T-helper 9 cell (primary cell): ENCODE results near the gene ALDH1L1.

Experiments
- DNase-seq: peaks from one replicate; pipeline ENCODE4 v3.0.0-alpha.2; 2020

The ALDH1L1 gene

GRCh38 chr3:126132751-126133511, 47.5 kb downstream of the ALDH1L1 start:
- DNase-seq: no peak

- DNase-seq: no peak
Measured at GRCh38 chr3:126131881-126132750, 48.3 kb downstream of the ALDH1L1 start.

DNA sequence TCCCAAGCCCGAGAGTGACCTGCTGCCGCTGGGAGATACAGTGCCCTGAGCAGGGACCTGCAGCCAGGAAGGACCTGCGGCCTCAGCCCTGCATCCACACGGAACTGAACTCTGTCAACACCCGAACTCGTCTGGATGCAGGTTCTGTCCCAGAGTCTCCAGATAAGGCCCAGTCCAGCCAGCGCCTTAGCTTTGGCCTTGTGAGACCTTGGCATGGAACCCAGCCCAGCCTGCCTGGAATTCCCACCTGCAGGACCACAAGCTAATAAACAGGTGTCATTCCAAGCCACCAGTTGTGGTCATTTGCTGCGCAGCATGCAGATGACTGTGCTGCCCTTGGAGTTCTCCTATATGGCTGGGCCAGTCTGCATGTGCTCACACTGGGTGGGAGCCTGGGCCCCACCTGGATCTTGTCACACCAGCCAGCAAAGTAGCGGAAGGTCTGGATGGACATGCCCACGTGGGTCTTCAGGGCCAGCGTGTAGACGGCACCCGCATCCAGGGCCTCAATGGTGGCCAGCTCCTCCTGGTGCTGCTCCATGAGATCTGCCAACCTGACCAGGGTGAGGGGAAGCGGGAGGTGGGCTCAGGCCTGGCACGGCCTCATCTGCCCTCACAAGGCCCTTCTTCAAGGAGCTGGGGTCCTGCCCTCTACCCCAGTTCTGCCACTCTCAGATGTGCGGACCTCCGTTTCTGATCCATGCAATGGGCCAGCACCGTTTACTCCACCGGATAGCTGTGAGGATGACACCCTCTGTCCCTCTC, 49.2 kb downstream of the ALDH1L1 start:
- DNase-seq: no peak

DNA sequence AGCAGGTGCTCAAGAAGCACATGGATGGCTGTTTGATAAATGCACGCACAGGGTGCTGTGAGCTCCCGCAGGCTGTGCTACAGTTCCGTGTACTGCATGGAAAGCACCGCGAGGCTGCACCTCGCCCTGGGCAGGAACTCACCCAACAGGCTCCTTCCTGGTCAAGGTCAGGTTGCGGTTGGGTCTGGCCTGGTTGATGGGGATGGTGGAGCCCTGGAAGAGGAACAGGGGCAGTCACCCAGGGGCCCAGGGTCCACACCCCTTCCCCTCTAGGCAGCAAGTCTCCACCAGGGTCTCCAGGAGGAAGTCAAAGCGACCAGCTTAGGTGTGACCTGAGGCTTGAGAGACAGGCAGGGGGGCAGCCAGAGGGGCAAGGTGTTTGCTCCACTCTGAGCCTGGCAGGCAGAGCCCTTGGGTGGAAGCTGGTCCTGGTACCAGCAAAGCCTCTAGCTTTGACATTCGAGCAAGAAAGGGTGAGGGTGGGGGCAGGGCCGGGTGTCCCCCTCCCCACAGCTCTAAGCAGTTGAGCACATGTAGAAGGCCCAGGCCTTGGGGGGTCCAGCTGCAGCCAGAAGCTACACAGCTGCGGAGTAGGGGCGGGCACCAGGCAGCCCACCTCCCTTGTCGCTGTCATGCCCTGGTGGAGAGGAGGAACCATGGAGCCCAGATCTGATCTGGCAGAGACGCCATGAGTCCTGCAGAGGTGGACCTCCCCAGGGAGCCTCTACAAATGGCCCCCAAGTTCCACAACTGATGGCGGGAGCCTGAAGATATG, 50.1 kb downstream of the ALDH1L1 start:
- no peak for DNase-seq

GRCh38 chr3:126129398-126129891, 50.9 kb downstream of the ALDH1L1 start:
- no peak for DNase-seq

GRCh38 chr3:126128504-126129397, 51.6 kb downstream of the ALDH1L1 start:
- no peak for DNase-seq

GRCh38 chr3:126127904-126128303, 52.5 kb downstream of the ALDH1L1 start:
- DNase-seq: no peak

- DNase-seq: no peak
Measured at GRCh38 chr3:126127452-126127851, 52.9 kb downstream of the ALDH1L1 start.

GRCh38 chr3:126126811-126127431, 53.5 kb downstream of the ALDH1L1 start:
- DNase-seq: no peak

- no peak for DNase-seq
Measured at GRCh38 chr3:126126286-126126685, 54.1 kb downstream of the ALDH1L1 start.

DNA sequence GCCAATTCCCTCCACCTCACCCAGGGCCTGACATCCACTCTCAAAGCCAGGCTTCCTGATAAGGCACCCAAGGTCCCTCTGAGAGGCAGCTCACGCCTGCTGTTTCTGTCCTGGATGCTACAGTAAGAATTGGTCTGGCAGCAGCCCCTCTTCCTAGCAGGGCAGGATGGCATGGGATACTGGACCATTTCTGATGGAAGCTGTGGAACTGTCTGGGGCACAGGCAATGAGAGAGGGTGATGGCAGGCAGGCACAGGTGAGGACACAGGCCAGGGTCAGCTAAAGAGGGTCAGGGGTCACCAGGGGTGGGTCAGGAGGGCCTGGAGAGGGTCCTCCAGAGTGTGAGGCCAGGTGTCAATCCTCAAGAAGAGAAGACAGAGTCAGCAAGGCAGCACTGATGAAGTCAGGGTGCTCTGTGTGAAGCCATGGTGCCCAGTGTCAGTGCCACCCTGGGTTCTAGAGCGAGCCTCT, 54.6 kb downstream of the ALDH1L1 start:
- no peak for DNase-seq

DNA sequence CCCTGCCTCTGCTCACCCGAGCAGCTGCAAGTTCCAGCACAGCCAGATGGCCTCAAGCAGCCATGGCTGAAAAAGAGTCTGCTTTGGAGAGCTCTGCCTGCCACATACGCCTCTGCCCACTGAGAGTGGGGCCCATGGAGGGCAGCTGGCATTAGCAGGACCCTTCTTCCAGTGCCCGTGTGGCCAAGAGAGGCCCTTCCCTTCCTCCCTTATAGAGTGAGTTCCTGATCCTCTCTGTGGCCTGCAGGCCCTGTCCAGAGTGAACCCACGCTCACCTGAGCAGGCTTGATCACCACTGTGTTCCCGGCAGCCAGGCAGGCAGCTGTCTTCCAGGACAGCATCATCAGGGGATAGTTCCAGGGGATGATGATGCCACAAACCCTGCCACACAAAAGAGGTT, 55.0 kb downstream of the ALDH1L1 start:
- DNase-seq: no peak

DNA sequence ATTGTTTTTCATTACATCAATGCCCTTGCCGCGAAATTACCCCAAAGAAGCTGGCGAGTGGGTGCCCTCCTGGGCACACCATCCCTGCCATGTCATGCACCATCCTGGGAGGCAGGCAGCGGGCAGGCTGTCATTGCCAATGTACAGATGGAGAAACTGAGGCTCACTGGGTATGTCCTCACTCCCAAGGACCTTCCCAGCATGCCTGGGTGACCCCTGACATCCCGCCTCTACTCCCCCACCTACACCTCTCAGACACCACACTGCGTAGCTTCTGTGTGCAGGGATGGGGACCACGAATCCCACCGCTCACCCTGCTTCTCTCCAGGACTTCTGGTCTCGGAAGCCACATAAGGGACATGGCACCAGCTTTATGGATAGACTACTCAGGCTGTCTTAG, 55.5 kb downstream of the ALDH1L1 start:
- no peak for DNase-seq

- no peak for DNase-seq
Measured at GRCh38 chr3:126124148-126124868, 56.1 kb downstream of the ALDH1L1 start.

DNA sequence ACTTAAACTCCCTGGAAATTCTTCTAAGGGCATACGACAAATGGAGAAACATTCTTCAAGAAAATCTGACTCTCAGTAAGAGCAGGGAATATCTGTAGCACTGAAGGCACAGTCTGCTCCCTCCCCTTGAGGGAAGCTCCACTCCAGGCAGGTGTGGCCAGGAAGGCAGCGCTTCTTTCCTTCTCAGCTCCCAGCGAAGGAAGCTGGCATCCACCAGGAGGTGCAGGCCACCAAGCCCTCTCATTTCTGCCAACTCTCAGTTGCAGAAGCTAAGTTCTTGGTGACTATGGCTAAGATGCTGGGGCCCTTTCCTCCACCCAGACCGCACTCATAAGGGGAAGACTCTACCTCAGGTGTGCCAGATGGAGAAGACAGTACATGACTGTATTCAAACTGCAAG, 58.8 kb downstream of the ALDH1L1 start:
- no peak for DNase-seq

DNA sequence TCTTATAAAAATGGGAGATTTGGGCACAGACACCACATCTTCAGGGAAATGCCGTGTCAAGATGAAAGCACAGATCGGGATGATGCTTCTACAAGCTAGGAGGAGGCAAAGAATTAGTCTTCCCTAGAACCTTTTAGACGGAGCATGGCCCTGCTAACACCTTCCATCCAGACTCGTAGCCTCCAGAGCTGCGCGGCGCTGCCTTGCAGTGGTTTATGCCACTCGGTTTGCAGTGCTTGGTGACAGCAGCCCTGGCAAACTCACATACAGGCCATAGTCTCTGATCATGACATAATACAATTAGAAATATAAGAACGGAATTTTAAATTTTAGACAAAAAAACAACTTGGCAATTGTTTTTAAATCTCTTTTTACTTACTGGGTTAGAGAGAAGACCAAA, 59.3 kb downstream of the ALDH1L1 start:
- DNase-seq: no peak

DNA sequence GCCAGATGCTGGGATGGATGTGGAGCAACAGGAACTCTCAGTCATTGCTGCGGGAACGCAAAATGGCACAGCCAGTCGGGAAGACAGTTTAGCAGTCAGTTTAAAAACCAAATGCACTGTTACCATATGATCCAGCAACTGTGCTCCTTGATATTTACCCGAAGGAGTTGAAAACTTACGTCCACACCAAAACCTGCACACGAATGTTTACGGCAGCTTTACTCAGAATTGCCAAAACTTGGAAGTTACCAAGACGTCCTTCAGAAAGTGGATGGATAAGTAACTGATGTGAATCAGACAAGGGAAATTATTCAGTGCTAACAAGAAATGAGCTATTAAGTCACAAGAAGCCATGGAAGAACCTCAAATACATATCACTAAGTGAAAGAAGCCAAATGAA, 60.4 kb downstream of the ALDH1L1 start:
- no peak for DNase-seq

- no peak for DNase-seq
Measured at GRCh38 chr3:126119008-126119675, 61.2 kb downstream of the ALDH1L1 start.

- DNase-seq: no peak
Measured at GRCh38 chr3:126118591-126118990, 61.8 kb downstream of the ALDH1L1 start.
